Measurements from ENCODE around the gene PAPPA2.
"Not testable (repeated sequence)": the region's sequence is repeated elsewhere in the genome, so short reads cannot be mapped to it uniquely, and the experiment has no call there.

The PAPPA2 gene

GRCh38 chr1:176744142-176744541 lies 281.2 kb downstream of the PAPPA2 start:
- in situ Hi-C loops (cut with MboI; ENCODE audit: low sequenced_read_pairs) = no loop called here

GRCh38 chr1:176745945-176746344 lies 283.0 kb downstream of the PAPPA2 start:
- in situ Hi-C loops (cut with MboI; ENCODE audit: low sequenced_read_pairs) = no loop called here

GRCh38 chr1:176752505-176752904 lies 289.5 kb downstream of the PAPPA2 start:
- in situ Hi-C loops (cut with MboI; ENCODE audit: low sequenced_read_pairs) = no loop called here

- in situ Hi-C loops (cut with MboI; ENCODE audit: low sequenced_read_pairs) = no loop called here
These were observed 291.7 kb downstream of the PAPPA2 start for GRCh38 chr1:176754676-176755075.

- in situ Hi-C loops (cut with MboI; ENCODE audit: low sequenced_read_pairs) = not testable (repeated sequence)
These were observed 293.8 kb downstream of the PAPPA2 start for GRCh38 chr1:176756817-176757216.

GRCh38 chr1:176765608-176766007 lies 302.6 kb downstream of the PAPPA2 start:
- in situ Hi-C loops (cut with MboI; ENCODE audit: low sequenced_read_pairs) = no loop called here

GRCh38 chr1:176766779-176767178 lies 303.8 kb downstream of the PAPPA2 start:
- in situ Hi-C loops (cut with MboI; ENCODE audit: low sequenced_read_pairs) = no loop called here

GRCh38 chr1:176767714-176768136 lies 304.8 kb downstream of the PAPPA2 start:
- in situ Hi-C loops (cut with MboI; ENCODE audit: low sequenced_read_pairs) = no loop called here

- in situ Hi-C loops (cut with MboI; ENCODE audit: low sequenced_read_pairs) = no loop called here
These were observed 305.6 kb downstream of the PAPPA2 start for GRCh38 chr1:176768532-176768931.

- in situ Hi-C loops (cut with MboI; ENCODE audit: low sequenced_read_pairs) = no loop called here
These were observed 307.1 kb downstream of the PAPPA2 start for GRCh38 chr1:176770066-176770465.

GRCh38 chr1:176773038-176773437 lies 310.1 kb downstream of the PAPPA2 start:
- in situ Hi-C loops (cut with MboI; ENCODE audit: low sequenced_read_pairs) = no loop called here

GRCh38 chr1:176774224-176774623 lies 311.2 kb downstream of the PAPPA2 start:
- in situ Hi-C loops (cut with MboI; ENCODE audit: low sequenced_read_pairs) = no loop called here

GRCh38 chr1:176775378-176775777 lies 312.4 kb downstream of the PAPPA2 start:
- in situ Hi-C loops (cut with MboI; ENCODE audit: low sequenced_read_pairs) = no loop called here

- in situ Hi-C loops (cut with MboI; ENCODE audit: low sequenced_read_pairs) = no loop called here
These were observed 313.0 kb downstream of the PAPPA2 start for GRCh38 chr1:176775996-176776395.

GRCh38 chr1:176778056-176778455 lies 315.1 kb downstream of the PAPPA2 start:
- in situ Hi-C loops (cut with MboI; ENCODE audit: low sequenced_read_pairs) = no loop called here

GRCh38 chr1:176779992-176780328 lies 317.0 kb downstream of the PAPPA2 start:
- in situ Hi-C loops (cut with MboI; ENCODE audit: low sequenced_read_pairs) = no loop called here

GRCh38 chr1:176783309-176783708 lies 320.3 kb downstream of the PAPPA2 start:
- in situ Hi-C loops (cut with MboI; ENCODE audit: low sequenced_read_pairs) = no loop called here

- in situ Hi-C loops (cut with MboI; ENCODE audit: low sequenced_read_pairs) = no loop called here
These were observed 322.1 kb downstream of the PAPPA2 start for GRCh38 chr1:176785056-176785455.

GRCh38 chr1:176785791-176786190 lies 322.8 kb downstream of the PAPPA2 start:
- in situ Hi-C loops (cut with MboI; ENCODE audit: low sequenced_read_pairs) = no loop called here

- in situ Hi-C loops (cut with MboI; ENCODE audit: low sequenced_read_pairs) = no loop called here
These were observed 323.3 kb downstream of the PAPPA2 start for GRCh38 chr1:176786274-176786673.

GRCh38 chr1:176789571-176790090 lies 326.7 kb downstream of the PAPPA2 start:
- in situ Hi-C loops (cut with MboI; ENCODE audit: low sequenced_read_pairs) = no loop called here

- in situ Hi-C loops (cut with MboI; ENCODE audit: low sequenced_read_pairs) = no loop called here
These were observed 327.8 kb downstream of the PAPPA2 start for GRCh38 chr1:176790786-176791185.

- in situ Hi-C loops (cut with MboI; ENCODE audit: low sequenced_read_pairs) = no loop called here
These were observed 328.9 kb downstream of the PAPPA2 start for GRCh38 chr1:176791906-176792305.
